GM23338 (cell line): Measurements from ENCODE around the gene TPP2. TPM values are rescaled to one million over a fixed set of nuclear protein-coding genes. Genes with fewer than 3 reads are reported as not detected.

Source experiments
- ATAC-seq: fragments of 200-7000 bp; cut with Tn5 transposase; 3 replicates; pipeline ENCODE4 v1.9.1; 2020
- DNase-seq: peaks from one replicate; pipeline ENCODE4 v3.0.0-alpha.2; 2015; ENCODE audit warnings: low spot score
- H2AFZ ChIP-seq: fragments of 200-600 bp; sonication (generic); 2 replicates; pipeline ENCODE4 v1.8.0; 2016; ENCODE audit warnings: antibody characterized with exemption, mild to moderate bottlenecking, moderate library complexity
- H3F3A ChIP-seq: fragments of 200-600 bp; sonication (generic); replicated peaks from 2 replicates; pipeline ENCODE4 v1.8.0; 2017; ENCODE audit warnings: antibody characterized with exemption, mixed run types, low read depth
- H3K27ac ChIP-seq: fragments of 200-600 bp; sonication (generic); 2 replicates; pipeline ENCODE4 v1.6.1; 2016; ENCODE audit warnings: low read depth
- H3K27me3 ChIP-seq: fragments of 200-600 bp; sonication (generic); 2 replicates; pipeline ENCODE4 v1.8.0; 2016; ENCODE audit warnings: mild to moderate bottlenecking, mixed run types, moderate library complexity; ENCODE audit not compliant: insufficient read depth
- H3K36me3 ChIP-seq: fragments of 200-600 bp; sonication (generic); 2 replicates; pipeline ENCODE4 v1.8.0; 2016; ENCODE audit warnings: mild to moderate bottlenecking; ENCODE audit not compliant: insufficient read depth
- H3K4me1 ChIP-seq: fragments of 200-600 bp; sonication (generic); 2 replicates; pipeline ENCODE4 v1.8.0; 2016; ENCODE audit warnings: mild to moderate bottlenecking, moderate library complexity; ENCODE audit not compliant: insufficient read depth
- H3K4me2 ChIP-seq: fragments of 200-600 bp; sonication (generic); 2 replicates; pipeline ENCODE4 v1.7.1; 2017; ENCODE audit warnings: mixed run types
- H3K4me3 ChIP-seq: fragments of 200-600 bp; sonication (generic); 2 replicates; pipeline ENCODE4 v1.6.1; 2016; ENCODE audit warnings: mixed run types
- H3K79me2 ChIP-seq: fragments of 200-600 bp; sonication (generic); replicated peaks from 2 replicates; pipeline ENCODE4 v1.8.0; 2017; ENCODE audit warnings: mild to moderate bottlenecking; ENCODE audit not compliant: insufficient read depth
- H3K9me2 ChIP-seq: fragments of 200-600 bp; sonication (generic); 2 replicates; pipeline ENCODE4 v1.8.0; 2017; ENCODE audit not compliant: insufficient read depth
- H4K20me1 ChIP-seq: fragments of 200-600 bp; sonication (generic); replicated peaks from 2 replicates; pipeline ENCODE4 v1.8.0; 2017; ENCODE audit warnings: mild to moderate bottlenecking; ENCODE audit not compliant: insufficient read depth
- H3K27ac Mint-ChIP-seq: 2 replicates; pipeline ENCODE4 v1.8.0; 2020; ENCODE audit warnings: inconsistent platforms, mild to moderate bottlenecking, moderate library complexity, mixed read lengths
- H3K27me3 Mint-ChIP-seq: 3 replicates; pipeline ENCODE4 v1.8.0; 2022; ENCODE audit warnings: low read depth, mild to moderate bottlenecking, moderate library complexity, mixed read lengths, inconsistent platforms; ENCODE audit not compliant: insufficient read depth, poor library complexity
- H3K36me3 Mint-ChIP-seq: 3 replicates; pipeline ENCODE4 v1.8.0; 2021; ENCODE audit warnings: low read depth, mild to moderate bottlenecking, inconsistent platforms, moderate library complexity, mixed read lengths
- H3K4me1 Mint-ChIP-seq: 3 replicates; pipeline ENCODE4 v1.8.0; 2020; ENCODE audit warnings: mild to moderate bottlenecking, inconsistent platforms, mixed read lengths
- H3K4me3 Mint-ChIP-seq: 3 replicates; pipeline ENCODE4 v1.8.0; 2021; ENCODE audit warnings: moderate library complexity, mild to moderate bottlenecking, inconsistent platforms, mixed read lengths
- H3K9me3 Mint-ChIP-seq: 3 replicates; pipeline ENCODE4 v1.8.0; 2020; ENCODE audit warnings: moderate library complexity, mild to moderate bottlenecking, inconsistent platforms, mixed read lengths
- CREB1 ChIP-seq: fragments of 250-450 bp; sonication (Bioruptor Pico); IDR thresholded peaks from 2 replicates; pipeline ENCODE4 v1.5.0; 2020; ENCODE audit warnings: low read depth, mild to moderate bottlenecking, moderate library complexity
- CTCF ChIP-seq, 2 experiments: fragments of 200-600 bp in 1 of 2; sonication (generic) in 1 of 2; conservative IDR thresholded peaks; 2 replicates each; pipeline versions ENCODE4 v1.5.1 to v1.6.1; 2016 to 2017; ENCODE audit warnings: antibody characterized with exemption in 2 of 2, low read depth in 2 of 2, mild to moderate bottlenecking in 2 of 2, moderate library complexity in 1 of 2
- ETS1 ChIP-seq: IDR thresholded peaks from 2 replicates; pipeline ENCODE4 v1.6.1; 2016; ENCODE audit warnings: antibody characterized with exemption
- EZH2 ChIP-seq: fragments of 200-600 bp; sonication (generic); IDR thresholded peaks from one replicate; pipeline ENCODE4 v1.8.0; 2017; ENCODE audit warnings: antibody characterized with exemption, mild to moderate bottlenecking, low read depth; ENCODE audit not compliant: unreplicated experiment
- EZH2phosphoT487 ChIP-seq: fragments of 200-600 bp; sonication (generic); IDR thresholded peaks from one replicate; pipeline ENCODE4 v1.8.1; 2018; ENCODE audit warnings: antibody characterized with exemption; ENCODE audit not compliant: unreplicated experiment
- JUNB ChIP-seq: IDR thresholded peaks from one replicate; pipeline ENCODE4 v1.6.1; 2016; ENCODE audit warnings: antibody characterized with exemption; ENCODE audit not compliant: unreplicated experiment
- NANOG ChIP-seq: IDR thresholded peaks from 2 replicates; pipeline ENCODE4 v1.6.1; 2016; ENCODE audit warnings: antibody characterized with exemption, borderline replicate concordance
- POLR2AphosphoS5 ChIP-seq: IDR thresholded peaks from 2 replicates; pipeline ENCODE4 v1.6.1; 2016; ENCODE audit warnings: antibody characterized with exemption, low read depth
- STAT1 ChIP-seq: IDR thresholded peaks from one replicate; pipeline ENCODE4 v1.6.1; 2016; ENCODE audit warnings: antibody characterized with exemption; ENCODE audit not compliant: unreplicated experiment
- ZNF114 ChIP-seq: fragments of 250-450 bp; sonication (Bioruptor Pico); IDR thresholded peaks from 2 replicates; pipeline ENCODE4 v1.5.0; 2020; ENCODE audit warnings: mild to moderate bottlenecking, moderate library complexity
- ZNF331 ChIP-seq: fragments of 250-450 bp; sonication (Bioruptor Pico); IDR thresholded peaks from 2 replicates; pipeline ENCODE4 v1.5.0; 2020; ENCODE audit warnings: low read depth, mild to moderate bottlenecking, moderate library complexity
- long read RNA-seq: library from polyadenylated mRNA; unstranded; transcript quantifications from one replicate; pipeline ENCODE4 v2.0.0, GENCODE V29; 2020; ENCODE audit not compliant: unreplicated experiment
- polyA plus RNA-seq: library from polyadenylated mRNA; unstranded; fragments of >200 nt; fragmentation: Nextera tagmentation; extraction: Ambion mirVana; gene quantifications from 2 replicates; pipeline ENCODE4 v1.2.1, GENCODE V29; 2016
- total RNA-seq: library from RNA; depleted of rRNA; stranded (reverse); fragments of >200 nt; shearing (Covaris generic); gene quantifications from 2 replicates; pipeline ENCODE4 v1.2.3, GENCODE V29; 2014; rRNA removed
- TF ChIP-seq, protein P1 (sequence below): fragments of 250-450 bp; sonication (Bioruptor Pico); IDR thresholded peaks from 2 replicates; pipeline ENCODE4 v1.5.0; 2020; ENCODE audit warnings: mild to moderate bottlenecking, moderate library complexity
- TF ChIP-seq, protein P2 (sequence below): IDR thresholded peaks from one replicate; pipeline ENCODE4 v1.6.1; 2018; ENCODE audit warnings: antibody characterized with exemption; ENCODE audit not compliant: unreplicated experiment

TPP2 gene
- total RNA-seq (91.9 and 111 TPM in 2 replicates), polyA plus RNA-seq (47.2 and 56.6 TPM in 2 replicates)
- long read RNA-seq, partial matches to known transcripts = 11 of 16 reads
- long read RNA-seq, other reads (novel, unspliced or antisense) = 4 of 16 reads

- peaks cover 64% of the 10 kb centered on the region for H3K79me2 ChIP-seq
- peaks cover 12% of the 10 kb centered on the region for H3K27me3 Mint-ChIP-seq
- peaks cover 51% of the 10 kb centered on the region for H3K4me1 ChIP-seq
- peak within 1 kb of the TSS; percentile 95 for H3K4me2 ChIP-seq
- peak within 1 kb of the TSS; percentile 94 for H3K27ac ChIP-seq
- DNase-seq (peak; percentile 98), ATAC-seq (peak; percentile 86)
- H3K9me2 ChIP-seq = no peaks in the 10 kb centered on the region
- TF ChIP-seq CREB1 (peak; percentile 96), ZNF114 (CRISPR knock-in tag) (no peak), ETS1 (peak; percentile 42), CTCF (conservative IDR thresholded peaks at IDR 0.05; ENCODE audit: low read depth in 2 of 2) (no peak), ZNF331 (CRISPR knock-in tag) (no peak), STAT1 (no peak), POLR2AphosphoS5 (peak; percentile 99), EZH2 (no peak), EZH2phosphoT487 (no peak), JUNB (no peak), NANOG (no peak)
- TF ChIP-seq, protein P1, sequence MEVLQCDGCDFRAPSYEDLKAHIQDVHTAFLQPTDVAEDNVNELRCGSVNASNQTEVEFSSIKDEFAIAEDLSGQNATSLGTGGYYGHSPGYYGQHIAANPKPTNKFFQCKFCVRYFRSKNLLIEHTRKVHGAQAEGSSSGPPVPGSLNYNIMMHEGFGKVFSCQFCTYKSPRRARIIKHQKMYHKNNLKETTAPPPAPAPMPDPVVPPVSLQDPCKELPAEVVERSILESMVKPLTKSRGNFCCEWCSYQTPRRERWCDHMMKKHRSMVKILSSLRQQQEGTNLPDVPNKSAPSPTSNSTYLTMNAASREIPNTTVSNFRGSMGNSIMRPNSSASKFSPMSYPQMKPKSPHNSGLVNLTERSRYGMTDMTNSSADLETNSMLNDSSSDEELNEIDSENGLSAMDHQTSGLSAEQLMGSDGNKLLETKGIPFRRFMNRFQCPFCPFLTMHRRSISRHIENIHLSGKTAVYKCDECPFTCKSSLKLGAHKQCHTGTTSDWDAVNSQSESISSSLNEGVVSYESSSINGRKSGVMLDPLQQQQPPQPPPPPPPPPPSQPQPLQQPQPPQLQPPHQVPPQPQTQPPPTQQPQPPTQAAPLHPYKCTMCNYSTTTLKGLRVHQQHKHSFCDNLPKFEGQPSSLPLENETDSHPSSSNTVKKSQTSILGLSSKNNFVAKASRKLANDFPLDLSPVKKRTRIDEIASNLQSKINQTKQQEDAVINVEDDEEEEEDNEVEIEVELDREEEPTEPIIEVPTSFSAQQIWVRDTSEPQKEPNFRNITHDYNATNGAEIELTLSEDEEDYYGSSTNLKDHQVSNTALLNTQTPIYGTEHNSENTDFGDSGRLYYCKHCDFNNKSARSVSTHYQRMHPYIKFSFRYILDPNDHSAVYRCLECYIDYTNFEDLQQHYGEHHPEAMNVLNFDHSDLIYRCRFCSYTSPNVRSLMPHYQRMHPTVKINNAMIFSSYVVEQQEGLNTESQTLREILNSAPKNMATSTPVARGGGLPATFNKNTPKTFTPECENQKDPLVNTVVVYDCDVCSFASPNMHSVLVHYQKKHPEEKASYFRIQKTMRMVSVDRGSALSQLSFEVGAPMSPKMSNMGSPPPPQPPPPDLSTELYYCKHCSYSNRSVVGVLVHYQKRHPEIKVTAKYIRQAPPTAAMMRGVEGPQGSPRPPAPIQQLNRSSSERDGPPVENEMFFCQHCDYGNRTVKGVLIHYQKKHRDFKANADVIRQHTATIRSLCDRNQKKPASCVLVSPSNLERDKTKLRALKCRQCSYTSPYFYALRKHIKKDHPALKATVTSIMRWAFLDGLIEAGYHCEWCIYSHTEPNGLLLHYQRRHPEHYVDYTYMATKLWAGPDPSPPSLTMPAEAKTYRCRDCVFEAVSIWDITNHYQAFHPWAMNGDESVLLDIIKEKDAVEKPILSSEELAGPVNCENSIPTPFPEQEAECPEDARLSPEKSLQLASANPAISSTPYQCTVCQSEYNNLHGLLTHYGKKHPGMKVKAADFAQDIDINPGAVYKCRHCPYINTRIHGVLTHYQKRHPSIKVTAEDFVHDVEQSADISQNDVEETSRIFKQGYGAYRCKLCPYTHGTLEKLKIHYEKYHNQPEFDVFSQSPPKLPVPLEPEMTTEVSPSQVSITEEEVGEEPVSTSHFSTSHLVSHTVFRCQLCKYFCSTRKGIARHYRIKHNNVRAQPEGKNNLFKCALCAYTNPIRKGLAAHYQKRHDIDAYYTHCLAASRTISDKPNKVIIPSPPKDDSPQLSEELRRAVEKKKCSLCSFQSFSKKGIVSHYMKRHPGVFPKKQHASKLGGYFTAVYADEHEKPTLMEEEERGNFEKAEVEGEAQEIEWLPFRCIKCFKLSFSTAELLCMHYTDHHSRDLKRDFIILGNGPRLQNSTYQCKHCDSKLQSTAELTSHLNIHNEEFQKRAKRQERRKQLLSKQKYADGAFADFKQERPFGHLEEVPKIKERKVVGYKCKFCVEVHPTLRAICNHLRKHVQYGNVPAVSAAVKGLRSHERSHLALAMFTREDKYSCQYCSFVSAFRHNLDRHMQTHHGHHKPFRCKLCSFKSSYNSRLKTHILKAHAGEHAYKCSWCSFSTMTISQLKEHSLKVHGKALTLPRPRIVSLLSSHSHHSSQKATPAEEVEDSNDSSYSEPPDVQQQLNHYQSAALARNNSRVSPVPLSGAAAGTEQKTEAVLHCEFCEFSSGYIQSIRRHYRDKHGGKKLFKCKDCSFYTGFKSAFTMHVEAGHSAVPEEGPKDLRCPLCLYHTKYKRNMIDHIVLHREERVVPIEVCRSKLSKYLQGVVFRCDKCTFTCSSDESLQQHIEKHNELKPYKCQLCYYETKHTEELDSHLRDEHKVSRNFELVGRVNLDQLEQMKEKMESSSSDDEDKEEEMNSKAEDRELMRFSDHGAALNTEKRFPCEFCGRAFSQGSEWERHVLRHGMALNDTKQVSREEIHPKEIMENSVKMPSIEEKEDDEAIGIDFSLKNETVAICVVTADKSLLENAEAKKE = no peak
- TF ChIP-seq, protein P2, sequence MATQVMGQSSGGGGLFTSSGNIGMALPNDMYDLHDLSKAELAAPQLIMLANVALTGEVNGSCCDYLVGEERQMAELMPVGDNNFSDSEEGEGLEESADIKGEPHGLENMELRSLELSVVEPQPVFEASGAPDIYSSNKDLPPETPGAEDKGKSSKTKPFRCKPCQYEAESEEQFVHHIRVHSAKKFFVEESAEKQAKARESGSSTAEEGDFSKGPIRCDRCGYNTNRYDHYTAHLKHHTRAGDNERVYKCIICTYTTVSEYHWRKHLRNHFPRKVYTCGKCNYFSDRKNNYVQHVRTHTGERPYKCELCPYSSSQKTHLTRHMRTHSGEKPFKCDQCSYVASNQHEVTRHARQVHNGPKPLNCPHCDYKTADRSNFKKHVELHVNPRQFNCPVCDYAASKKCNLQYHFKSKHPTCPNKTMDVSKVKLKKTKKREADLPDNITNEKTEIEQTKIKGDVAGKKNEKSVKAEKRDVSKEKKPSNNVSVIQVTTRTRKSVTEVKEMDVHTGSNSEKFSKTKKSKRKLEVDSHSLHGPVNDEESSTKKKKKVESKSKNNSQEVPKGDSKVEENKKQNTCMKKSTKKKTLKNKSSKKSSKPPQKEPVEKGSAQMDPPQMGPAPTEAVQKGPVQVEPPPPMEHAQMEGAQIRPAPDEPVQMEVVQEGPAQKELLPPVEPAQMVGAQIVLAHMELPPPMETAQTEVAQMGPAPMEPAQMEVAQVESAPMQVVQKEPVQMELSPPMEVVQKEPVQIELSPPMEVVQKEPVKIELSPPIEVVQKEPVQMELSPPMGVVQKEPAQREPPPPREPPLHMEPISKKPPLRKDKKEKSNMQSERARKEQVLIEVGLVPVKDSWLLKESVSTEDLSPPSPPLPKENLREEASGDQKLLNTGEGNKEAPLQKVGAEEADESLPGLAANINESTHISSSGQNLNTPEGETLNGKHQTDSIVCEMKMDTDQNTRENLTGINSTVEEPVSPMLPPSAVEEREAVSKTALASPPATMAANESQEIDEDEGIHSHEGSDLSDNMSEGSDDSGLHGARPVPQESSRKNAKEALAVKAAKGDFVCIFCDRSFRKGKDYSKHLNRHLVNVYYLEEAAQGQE = no peak
- no peaks in the 10 kb centered on the region for H3K27me3 ChIP-seq
- H3K36me3 ChIP-seq = no peaks in the 10 kb centered on the region
- H4K20me1 ChIP-seq = peaks cover 31% of the 10 kb centered on the region
- no peaks in the 10 kb centered on the region for H3F3A ChIP-seq
- peak within 1 kb of the TSS; percentile 86 for H3K4me3 Mint-ChIP-seq
- peaks cover 46% of the 10 kb centered on the region for H3K4me1 Mint-ChIP-seq
- H2AFZ ChIP-seq = peak within 1 kb of the TSS; percentile 80; the same call in 1 of the 2 replicates
- H3K36me3 Mint-ChIP-seq = peaks cover 3% of the 10 kb centered on the region; the same call in 1 of the 3 replicates
- peak within 1 kb of the TSS; percentile 79 for H3K4me3 ChIP-seq
- H3K27ac Mint-ChIP-seq = peak within 1 kb of the TSS; percentile 99
- H3K9me3 Mint-ChIP-seq = no peaks in the 10 kb centered on the region
Measured at GRCh38 chr13:102596147-102597028, at the start of gene TPP2. Gene TPP2, plus strand, starts transcription at chr13:102596986. Its CDS starts 53 bp downstream, at chr13:102597039.
